ENCODE measurements around the gene KCNK4. TPM values are rescaled to one million over a fixed set of nuclear protein-coding genes. Genes with fewer than 3 reads are reported as not detected.

KCNK4 gene
- total RNA-seq, 1 experiment from 2014 or later: 1.1 TPM

- ATAC-seq: no peak
- no TSS peak for BruUV-seq (replicated peaks)
These were observed 29.5 kb upstream of the KCNK4 start for GRCh38 chr11:64261556-64262080.

GRCh38 chr11:64262271-64263002, 28.7 kb upstream of the KCNK4 start:
- DNase-seq (ENCODE audit: low read depth, low spot score): no peak
- H3K36me3 ChIP-seq (ENCODE audit: control insufficient read depth, insufficient read depth, low read length): no peaks in the 10 kb centered on the region
- H3K27ac ChIP-seq (ENCODE audit: low read length): no peak overlapping the region
- H3K9me3 ChIP-seq (ENCODE audit: control insufficient read depth, insufficient read depth, low read depth, low read length): no peaks in the 10 kb centered on the region
- no peak overlapping the region for H3K4me3 ChIP-seq (ENCODE audit: low read depth in 2 of 2, low read length in 2 of 2)
- peaks cover 3% of the 10 kb centered on the region; the same call in 1 of the 2 replicates for H3K4me1 ChIP-seq (ENCODE audit: control insufficient read depth, insufficient read depth, low read length)
- in situ Hi-C loops (cut with HindIII; ENCODE audit: low pct_unique_long_range_greater_than_20kb, low sequenced_read_pairs) (no loop called here), intact Hi-C loops (cut with micrococcal nuclease; ENCODE audit: unreplicated experiment) (no loop called here)
- no peak for ATAC-seq
- CTCF ChIA-PET: interaction anchor here (0.6 kb wide), 1 partner anchor 10 kb away, joined by 5 read pairs; no protein-coding TSS in a partner anchor
- no peaks in the 10 kb centered on the region for H3K27me3 ChIP-seq (ENCODE audit: control insufficient read depth, insufficient read depth, low read length)
- TF ChIP-seq CTCF (IDR thresholded peaks at IDR 0.05) (no peak), POLR2AphosphoS5 (IDR thresholded peaks at IDR 0.05; ENCODE audit: low read depth, low read length) (no peak), SIN3A (IDR thresholded peaks at IDR 0.05; ENCODE audit: borderline replicate concordance, insufficient read depth, low read depth, low read length) (no peak), REST (IDR thresholded peaks at IDR 0.05; ENCODE audit: insufficient read depth in 1 of 2, low read depth in 2 of 2, low read length in 1 of 2) (no peak), TCF7L2 (IDR thresholded peaks at IDR 0.05; ENCODE audit: low read depth, low read length) (no peak)
- BruUV-seq (replicated peaks): no TSS peak
- POLR2A ChIA-PET: no interaction called here

More at GRCh38 chr11:64261556-64262080, 29.5 kb upstream of the KCNK4 start:
- Histone ChIP-seq H3K4me1 (ENCODE audit: control insufficient read depth, insufficient read depth, low read length) (peaks cover 3% of the 10 kb centered on the region; the same call in 1 of the 2 replicates), H3K27ac (ENCODE audit: low read length) (no peak overlapping the region), H3K36me3 (ENCODE audit: control insufficient read depth, insufficient read depth, low read length) (no peaks in the 10 kb centered on the region), H3K9me3 (ENCODE audit: control insufficient read depth, insufficient read depth, low read depth, low read length) (no peaks in the 10 kb centered on the region), H3K27me3 (ENCODE audit: control insufficient read depth, insufficient read depth, low read length) (no peaks in the 10 kb centered on the region), H3K4me3 (ENCODE audit: low read depth in 2 of 2, low read length in 2 of 2) (no peak overlapping the region)
- intact Hi-C loops (cut with micrococcal nuclease; ENCODE audit: unreplicated experiment) (no loop called here), in situ Hi-C loops (cut with HindIII; ENCODE audit: low pct_unique_long_range_greater_than_20kb, low sequenced_read_pairs) (no loop called here)
- ChIA-PET POLR2A (no interaction called here), CTCF (no interaction called here)
- no peak for DNase-seq (ENCODE audit: low read depth, low spot score)
- TF ChIP-seq SIN3A (IDR thresholded peaks at IDR 0.05; ENCODE audit: borderline replicate concordance, insufficient read depth, low read depth, low read length) (no peak), POLR2AphosphoS5 (IDR thresholded peaks at IDR 0.05; ENCODE audit: low read depth, low read length) (no peak)
